Dedifferentiated amniotic fluid mesenchymal stem cell (primary cell): ENCODE data around the gene FBXW8.

ENCODE experiments used
- DNase-seq: peaks from one replicate; pipeline ENCODE4 v3.0.0-alpha.2; 2016; ENCODE audit errors: extremely low spot score

FBXW8 gene

GRCh38 chr12:117020536-117021220 is 109.9 kb downstream of the FBXW8 start:
- DNase-seq: no peak

GRCh38 chr12:117022465-117022864 is 111.7 kb downstream of the FBXW8 start:
- no peak for DNase-seq

GRCh38 chr12:117023998-117024960 is 113.5 kb downstream of the FBXW8 start:
- DNase-seq: no peak

- DNase-seq: no peak
Observed at GRCh38 chr12:117024961-117025480, 114.3 kb downstream of the FBXW8 start.

- DNase-seq: peak; percentile 54
Observed at GRCh38 chr12:117025481-117026151, 114.9 kb downstream of the FBXW8 start.

- DNase-seq: no peak
Observed at GRCh38 chr12:117026343-117026742, 115.6 kb downstream of the FBXW8 start.

- DNase-seq: no peak
Observed at GRCh38 chr12:117026921-117027250, 116.1 kb downstream of the FBXW8 start.

GRCh38 chr12:117027251-117028086 is 116.7 kb downstream of the FBXW8 start:
- DNase-seq: no peak

- no peak for DNase-seq
Observed at GRCh38 chr12:117028254-117028653, 117.5 kb downstream of the FBXW8 start.

- DNase-seq: no peak
Observed at GRCh38 chr12:117030187-117030900, 119.6 kb downstream of the FBXW8 start.

GRCh38 chr12:117031843-117032592 is 121.3 kb downstream of the FBXW8 start:
- DNase-seq: no peak

- DNase-seq: no peak
Observed at GRCh38 chr12:117032593-117033381, 122.0 kb downstream of the FBXW8 start.

GRCh38 chr12:117033382-117034221 is 122.9 kb downstream of the FBXW8 start:
- no peak for DNase-seq

- DNase-seq: no peak
Observed at GRCh38 chr12:117034249-117034648, 123.5 kb downstream of the FBXW8 start.

- no peak for DNase-seq
Observed at GRCh38 chr12:117034701-117035151, 124.0 kb downstream of the FBXW8 start.

- no peak for DNase-seq
Observed at GRCh38 chr12:117035287-117035686, 124.5 kb downstream of the FBXW8 start.

GRCh38 chr12:117036046-117036445 is 125.3 kb downstream of the FBXW8 start:
- no peak for DNase-seq

GRCh38 chr12:117036547-117036946 is 125.8 kb downstream of the FBXW8 start:
- DNase-seq: no peak
